Esophagus muscularis mucosa (tissue), 4 donors: ENCODE results near the gene SFT2D1. TPM values are rescaled to one million over a fixed set of nuclear protein-coding genes. Genes with fewer than 3 reads are reported as not detected.
"Not testable (repeated sequence)": the region's sequence is repeated elsewhere in the genome, so short reads cannot be mapped to it uniquely, and the experiment has no call there.

Source experiments
- DNase-seq: peaks from one replicate; pipeline ENCODE4 v3.0.0-alpha.2; 2017; ENCODE audit errors: extremely low spot score
- H3K27ac ChIP-seq, 4 donors: fragments of 200-600 bp; sonication (generic); replicated peaks in 1 of 4; 1 replicate in 3 of 4; 2 replicates in 1 of 4; pipeline ENCODE4 v1.5.1; 2016 to 2019; ENCODE audit warnings: mild to moderate bottlenecking in 1 of 4
- H3K27me3 ChIP-seq, 4 donors: fragments of 200-600 bp; sonication (generic); one replicate each; pipeline versions ENCODE4 v1.5.1 to v1.6.0; 2016 to 2019
- H3K36me3 ChIP-seq, 4 donors: fragments of 200-600 bp; sonication (generic); one replicate each; pipeline ENCODE4 v1.5.1; 2016 to 2019
- H3K4me1 ChIP-seq, 4 donors: fragments of 200-600 bp; sonication (generic); one replicate each; pipeline ENCODE4 v1.5.1; 2016 to 2019
- H3K4me3 ChIP-seq, 4 donors: fragments of 200-600 bp; sonication (generic); 1 replicate in 2 of 4; 2 replicates in 2 of 4; pipeline ENCODE4 v1.5.1; 2016 to 2019; ENCODE audit warnings: mild to moderate bottlenecking in 4 of 4, moderate library complexity in 1 of 4
- H3K9me3 ChIP-seq, 4 donors: fragments of 200-600 bp; sonication (generic); 1 replicate in 3 of 4; 2 replicates in 1 of 4; pipeline ENCODE4 v1.5.1; 2016 to 2019
- EP300 ChIP-seq: sonication (generic); formaldehyde crosslinking; IDR thresholded peaks from one replicate; pipeline ENCODE4 v1.6.1; 2017; ENCODE audit warnings: antibody characterized with exemption
- POLR2A ChIP-seq: fragments of 450-650 bp; IDR thresholded peaks from one replicate; pipeline ENCODE4 v1.6.1; 2017; ENCODE audit warnings: antibody characterized with exemption, moderate library complexity, mild to moderate bottlenecking, low read depth
- POLR2AphosphoS5 ChIP-seq, 2 donors: sonication (generic); formaldehyde crosslinking; IDR thresholded peaks; one replicate each; pipeline ENCODE4 v1.6.1; 2017; ENCODE audit warnings: antibody characterized with exemption in 2 of 2
- WGBS: methylation state at CpG from one replicate; pipeline ENCODE4 v1.1.5; 2018; 5-methylcytosine and 5-hydroxymethylcytosine counted together
- intact Hi-C: fragments of 100-400 bp; cut with DNase I; formaldehyde crosslinking; loops from one replicate; pipeline ENCODE4 v1.15.1; 2023
- total RNA-seq, 4 donors: library from RNA; depleted of rRNA; stranded (reverse); fragments of >200 nt; gene quantifications; one replicate each; pipeline versions ENCODE4 v1.1.0 to v1.2.1, GENCODE V29; 2016
- TF ChIP-seq, protein P1 (sequence below), 3 experiments: fragments of 200-600 bp in 2 of 3; fragments of 450-650 bp in 1 of 3; sonication (generic) in 2 of 3; IDR thresholded peaks; one replicate each; pipeline ENCODE4 v1.5.1; 2017 to 2019; ENCODE audit warnings: antibody characterized with exemption in 3 of 3, mild to moderate bottlenecking in 2 of 3, moderate library complexity in 1 of 3

Gene SFT2D1
- total RNA-seq, 4 donors from 2014 or later: 19.8 to 34.9 (median 27.9) TPM

DNA sequence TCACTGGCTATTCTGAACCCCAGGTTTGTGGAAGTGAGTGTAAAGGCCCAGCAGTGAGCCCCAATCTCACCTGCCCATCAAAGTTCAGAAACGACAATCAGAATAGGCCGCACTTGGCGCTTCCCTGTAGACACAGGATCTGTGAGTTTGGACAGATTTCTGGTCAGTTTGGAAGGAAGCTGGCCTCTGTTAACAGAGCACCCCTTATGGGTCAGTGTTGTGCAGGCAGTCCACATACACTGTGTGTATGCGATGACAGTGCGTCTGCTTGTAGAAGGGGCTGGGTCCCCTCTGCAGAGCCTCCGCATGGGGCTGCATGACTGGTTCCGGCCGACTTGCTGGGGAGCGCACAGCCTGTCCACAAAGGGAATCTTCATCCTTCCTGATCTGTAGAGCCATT is 43.8 kb upstream of the SFT2D1 start:
- WGBS: 94% methylated on average over 9 of the region's 9 CpGs
- DNase-seq: no peak

DNA sequence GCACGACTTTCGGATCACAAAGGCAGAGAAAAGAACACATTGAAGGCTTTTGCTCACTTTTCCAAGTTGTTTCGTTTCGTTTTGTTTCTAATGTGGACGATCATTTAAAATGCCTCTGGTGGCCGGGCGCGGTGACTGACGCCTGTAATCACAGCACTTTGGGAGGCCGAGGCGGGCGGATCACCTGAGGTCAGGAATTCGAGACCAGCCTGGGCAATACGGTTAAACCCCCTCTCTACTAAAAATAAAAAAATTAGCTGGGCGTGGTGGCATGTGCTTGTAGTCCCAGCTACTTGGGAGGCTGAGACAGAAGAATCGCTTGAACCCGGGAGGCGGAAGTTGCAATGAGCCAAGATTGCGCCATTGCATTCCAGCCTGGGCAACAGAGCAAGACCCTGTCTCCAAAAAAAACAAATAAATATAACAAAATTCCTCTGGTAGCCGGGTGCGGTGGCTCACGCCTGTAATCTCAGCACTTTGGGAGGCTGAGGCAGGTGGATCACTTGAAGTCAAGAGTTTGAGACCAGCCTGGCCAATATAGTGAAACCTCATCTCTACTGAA is 41.5 kb upstream of the SFT2D1 start:
- H3K4me3 ChIP-seq: peak overlapping the region; percentile 81 to 96 (median 82)
- DNase-seq, H3K36me3 ChIP-seq, H3K27me3 ChIP-seq, H3K9me3 ChIP-seq: not testable (repeated sequence)
- intact Hi-C loops: loop anchor here (2.0 kb wide), 1 partner anchor 41 kb away; the partner anchor contains the start of gene SFT2D1
- WGBS: 21% methylated on average over 22 of the region's 22 CpGs
- TF ChIP-seq, protein P1, sequence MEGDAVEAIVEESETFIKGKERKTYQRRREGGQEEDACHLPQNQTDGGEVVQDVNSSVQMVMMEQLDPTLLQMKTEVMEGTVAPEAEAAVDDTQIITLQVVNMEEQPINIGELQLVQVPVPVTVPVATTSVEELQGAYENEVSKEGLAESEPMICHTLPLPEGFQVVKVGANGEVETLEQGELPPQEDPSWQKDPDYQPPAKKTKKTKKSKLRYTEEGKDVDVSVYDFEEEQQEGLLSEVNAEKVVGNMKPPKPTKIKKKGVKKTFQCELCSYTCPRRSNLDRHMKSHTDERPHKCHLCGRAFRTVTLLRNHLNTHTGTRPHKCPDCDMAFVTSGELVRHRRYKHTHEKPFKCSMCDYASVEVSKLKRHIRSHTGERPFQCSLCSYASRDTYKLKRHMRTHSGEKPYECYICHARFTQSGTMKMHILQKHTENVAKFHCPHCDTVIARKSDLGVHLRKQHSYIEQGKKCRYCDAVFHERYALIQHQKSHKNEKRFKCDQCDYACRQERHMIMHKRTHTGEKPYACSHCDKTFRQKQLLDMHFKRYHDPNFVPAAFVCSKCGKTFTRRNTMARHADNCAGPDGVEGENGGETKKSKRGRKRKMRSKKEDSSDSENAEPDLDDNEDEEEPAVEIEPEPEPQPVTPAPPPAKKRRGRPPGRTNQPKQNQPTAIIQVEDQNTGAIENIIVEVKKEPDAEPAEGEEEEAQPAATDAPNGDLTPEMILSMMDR (IDR thresholded peaks at IDR 0.05): peak in 1 of 3 experiments; percentile 34
- peaks cover 14 to 36% (median 24%) of the 10 kb centered on the region in 4 donors for H3K4me1 ChIP-seq
- H3K27ac ChIP-seq: peak overlapping the region; percentile 91 to 94 (median 92)

More for the DNA sequence above, 43.8 kb upstream of the SFT2D1 start:
- Histone ChIP-seq H3K9me3 (no peaks in the 10 kb centered on the region), H3K27me3 (no peaks in the 10 kb centered on the region), H3K36me3 (no peaks in the 10 kb centered on the region), H3K4me3 (no peak overlapping the region), H3K27ac (no peak overlapping the region), H3K4me1 (peaks cover 5 to 19% (median 14%) of the 10 kb centered on the region in 4 donors)
- TF ChIP-seq EP300 (no peak), POLR2A (no peak), POLR2AphosphoS5 (IDR thresholded peaks at IDR 0.05) (no peak)
- TF ChIP-seq, protein P1 (IDR thresholded peaks at IDR 0.05): no peak
- intact Hi-C loops: no loop called here

DNA sequence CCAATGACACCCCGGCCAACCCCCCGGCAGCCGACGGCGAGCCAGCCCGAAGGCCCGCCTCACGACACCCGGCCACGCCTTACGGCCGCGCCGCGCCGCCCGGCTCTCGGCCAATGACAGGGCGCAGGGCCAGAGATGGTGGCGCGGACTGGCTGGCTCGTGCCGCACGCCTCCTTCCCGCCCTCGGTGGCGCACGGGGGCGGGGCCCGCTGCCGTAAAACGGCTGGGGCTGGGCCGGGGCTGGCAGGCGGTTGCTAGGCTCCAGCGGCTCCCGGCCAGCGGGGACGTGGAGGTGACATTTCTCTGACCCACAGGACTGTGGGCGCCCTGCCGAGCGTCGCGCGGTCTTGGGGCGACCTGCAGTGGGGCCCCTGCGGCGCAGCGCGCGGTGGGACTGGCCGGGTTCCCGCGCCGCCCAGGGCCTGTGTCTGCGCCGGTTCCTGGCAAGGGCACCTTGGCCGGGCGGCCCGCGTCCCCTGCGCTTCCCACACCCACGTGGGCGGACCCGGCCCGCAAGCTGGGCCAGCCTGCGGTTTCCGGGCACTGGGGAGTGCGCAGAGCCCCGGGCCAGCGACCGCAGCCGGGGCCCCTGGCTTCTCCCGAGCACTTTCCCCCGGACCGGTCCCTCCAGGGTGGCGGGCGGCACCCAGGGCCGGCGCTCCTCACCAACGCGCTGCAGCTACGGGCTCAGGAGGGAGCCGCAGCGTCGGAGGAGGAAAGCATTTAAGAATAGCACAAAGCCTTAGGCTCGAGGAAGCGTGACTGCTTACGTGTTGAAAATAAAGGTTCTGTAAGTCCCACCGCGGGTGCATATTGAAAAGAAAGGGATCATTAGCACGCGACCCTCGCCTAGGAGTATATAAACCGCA is 40.8 kb upstream of the SFT2D1 start, which contains the start of gene MPC1:
Gene MPC1, minus strand, starts transcription at position 8 of the 869 bp plus-strand sequence. CDS start 64 bp downstream, outside the sequence.
- peak; percentile 97 for DNase-seq
- TF ChIP-seq EP300 (no peak), POLR2AphosphoS5 (IDR thresholded peaks at IDR 0.05) (peak; percentile 88 to 92), POLR2A (peak; percentile 43)
- TF ChIP-seq, protein P1 (IDR thresholded peaks at IDR 0.05): no peak
- H3K9me3 ChIP-seq: no peaks in the 10 kb centered on the region
- peak within 1 kb of the TSS; percentile 91 to 94 (median 92) for H3K27ac ChIP-seq
- H3K27me3 ChIP-seq: no peaks in the 10 kb centered on the region
- intact Hi-C loops: no loop called here
- 0% methylated on average over 11 of the region's 94 CpGs for WGBS
- H3K36me3 ChIP-seq: no peaks in the 10 kb centered on the region
- peaks cover 14 to 36% (median 24%) of the 10 kb centered on the region in 4 donors for H3K4me1 ChIP-seq
- peak within 1 kb of the TSS; percentile 81 to 96 (median 82) for H3K4me3 ChIP-seq

DNA sequence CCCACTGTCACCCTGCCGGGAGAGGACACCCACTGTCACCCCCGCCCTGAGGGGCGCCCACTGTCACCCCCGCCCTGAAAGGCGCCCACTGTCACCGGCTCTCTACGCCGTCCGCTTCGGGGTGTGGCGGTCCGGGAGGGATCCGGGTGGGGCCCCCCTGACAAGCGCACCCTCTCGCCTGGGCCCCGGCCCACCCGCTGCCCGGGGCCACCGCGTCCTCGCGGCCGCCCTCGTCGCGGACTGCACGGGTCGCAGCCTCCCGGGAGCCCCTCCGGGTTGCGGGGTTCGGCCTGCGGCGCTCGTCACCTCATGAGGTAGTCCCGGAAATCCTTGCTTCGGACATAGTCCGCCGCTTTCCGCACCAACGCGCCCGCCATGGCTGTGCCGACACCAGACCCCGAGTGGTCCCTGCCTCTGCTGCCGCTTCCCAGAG is 40.2 kb upstream of the SFT2D1 start:
- intact Hi-C loops: no loop called here
- no peak for TF ChIP-seq EP300
- no peak for TF ChIP-seq POLR2AphosphoS5 (IDR thresholded peaks at IDR 0.05)
- TF ChIP-seq, protein P1 (IDR thresholded peaks at IDR 0.05): no peak
- TF ChIP-seq POLR2A: no peak
- Histone ChIP-seq H3K4me3 (peak overlapping the region; percentile 81 to 96 (median 82)), H3K36me3 (no peaks in the 10 kb centered on the region), H3K9me3 (no peaks in the 10 kb centered on the region), H3K27ac (peak overlapping the region; percentile 91 to 94 (median 92)), H3K4me1 (peaks cover 14 to 36% (median 24%) of the 10 kb centered on the region in 4 donors), H3K27me3 (no peaks in the 10 kb centered on the region)
- no peak for DNase-seq
- under 1% methylated on average over 25 of the region's 46 CpGs for WGBS
